ENCODE results near the gene LRCH1.

The LRCH1 gene

DNA sequence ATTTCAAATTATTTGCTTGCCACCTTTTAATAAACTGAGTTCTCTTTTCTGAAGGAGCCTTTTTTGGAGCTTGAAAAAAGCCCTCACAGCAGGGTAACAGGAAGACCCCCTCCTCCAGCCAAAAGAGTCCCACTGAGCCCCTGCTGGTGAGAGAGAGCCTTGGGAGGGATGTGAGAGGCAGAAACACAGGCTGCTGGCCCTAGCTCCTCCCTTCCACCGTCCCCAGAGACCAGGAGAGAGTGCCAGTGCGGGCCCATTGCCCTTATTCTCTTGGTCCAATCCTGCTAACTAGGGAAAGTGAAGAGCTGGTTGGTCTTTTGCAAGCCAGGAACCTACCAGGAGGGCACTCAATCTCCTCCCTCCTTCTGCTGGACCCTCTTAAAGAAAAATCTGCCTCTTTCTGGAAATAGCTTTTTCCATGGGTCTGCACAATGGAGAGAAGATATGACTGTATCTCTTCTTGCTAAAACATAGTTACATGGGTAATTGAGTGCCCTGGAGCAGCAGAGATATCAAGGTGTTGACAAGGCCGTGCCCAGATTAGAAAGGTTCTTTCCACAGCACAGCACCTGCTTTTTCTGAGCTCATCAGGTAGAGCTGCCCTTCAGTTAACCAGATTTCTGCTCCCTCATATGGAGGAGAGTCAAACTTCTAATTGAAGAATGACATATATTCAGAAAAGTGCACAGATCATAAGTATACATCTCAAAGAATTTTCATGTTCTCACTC lies 113.9 kb downstream of the LRCH1 start:
- no peaks in the 10 kb centered on the region for H3K9me3 ChIP-seq (ENCODE audit: control insufficient read depth, insufficient read depth, low read length)
- no peaks in the 10 kb centered on the region for H3K27me3 ChIP-seq (ENCODE audit: control insufficient read depth, insufficient read depth, low read length)
- peaks cover 28% of the 10 kb centered on the region for H3K4me1 ChIP-seq (ENCODE audit: control insufficient read depth, insufficient read depth, low read length)
- H3K36me3 ChIP-seq (ENCODE audit: control insufficient read depth, insufficient read depth, low read length): no peaks in the 10 kb centered on the region
- H3K4me3 ChIP-seq (ENCODE audit: low read depth, low read length): no peak overlapping the region
- no peak overlapping the region for H3K9ac ChIP-seq (ENCODE audit: low read depth, low read length)

DNA sequence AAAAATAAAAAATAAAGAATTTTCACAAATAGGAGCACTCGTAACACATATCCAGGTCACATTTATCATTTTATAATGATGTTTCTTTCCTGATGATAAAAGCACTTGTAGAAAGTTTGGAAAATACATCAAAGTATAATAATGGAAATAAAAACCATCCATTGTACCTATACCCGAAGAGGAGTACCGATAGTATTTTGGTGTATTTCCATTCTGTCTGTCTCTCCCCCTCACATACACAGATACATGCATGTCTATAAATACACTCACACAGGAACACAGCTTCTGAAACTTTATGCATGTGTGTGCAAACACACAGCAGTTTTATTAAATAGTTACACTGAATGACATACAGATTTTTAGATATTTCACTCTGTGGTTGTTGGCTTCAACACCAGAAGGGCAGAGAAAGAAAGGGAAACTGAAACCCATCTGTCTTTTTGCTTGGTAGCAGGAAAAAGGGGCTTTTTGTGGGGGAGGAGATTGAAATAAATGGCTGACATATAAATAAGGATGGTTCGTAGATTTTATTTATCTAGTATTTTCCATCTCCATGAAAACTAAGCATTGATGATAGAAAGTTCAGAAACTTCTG lies 114.8 kb downstream of the LRCH1 start:
- H3K4me3 ChIP-seq (ENCODE audit: low read depth, low read length): no peak overlapping the region
- peaks cover 23% of the 10 kb centered on the region for H3K4me1 ChIP-seq (ENCODE audit: control insufficient read depth, insufficient read depth, low read length)
- H3K9ac ChIP-seq (ENCODE audit: low read depth, low read length): no peak overlapping the region
- H3K9me3 ChIP-seq (ENCODE audit: control insufficient read depth, insufficient read depth, low read length): no peaks in the 10 kb centered on the region
- H3K27me3 ChIP-seq (ENCODE audit: control insufficient read depth, insufficient read depth, low read length): no peaks in the 10 kb centered on the region
- H3K36me3 ChIP-seq (ENCODE audit: control insufficient read depth, insufficient read depth, low read length): no peaks in the 10 kb centered on the region

DNA sequence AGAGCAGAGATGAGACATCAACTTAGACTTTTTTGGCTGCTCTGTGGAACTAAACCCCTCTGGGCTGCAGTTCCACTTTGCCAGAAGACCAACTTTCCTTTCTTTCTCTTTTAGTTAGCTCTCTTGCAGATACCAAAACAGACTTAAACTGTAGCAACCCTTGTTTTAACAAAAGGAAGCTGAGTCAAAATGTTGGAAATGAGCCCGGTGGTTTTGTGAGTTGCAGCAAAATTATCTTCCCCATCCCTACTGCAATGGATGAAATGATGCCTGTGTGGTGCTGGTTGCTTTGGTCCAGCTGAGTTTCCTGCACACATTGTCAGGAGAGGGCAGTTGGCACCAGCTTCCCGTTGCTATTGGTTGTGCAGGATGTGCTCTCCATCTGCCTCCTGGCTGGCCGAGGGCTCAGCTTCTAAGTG lies 115.3 kb downstream of the LRCH1 start:
- H3K36me3 ChIP-seq (ENCODE audit: control insufficient read depth, insufficient read depth, low read length): no peaks in the 10 kb centered on the region
- no peaks in the 10 kb centered on the region for H3K9me3 ChIP-seq (ENCODE audit: control insufficient read depth, insufficient read depth, low read length)
- H3K4me3 ChIP-seq (ENCODE audit: low read depth, low read length): no peak overlapping the region
- H3K9ac ChIP-seq (ENCODE audit: low read depth, low read length): no peak overlapping the region
- no peaks in the 10 kb centered on the region for H3K27me3 ChIP-seq (ENCODE audit: control insufficient read depth, insufficient read depth, low read length)
- peaks cover 22% of the 10 kb centered on the region for H3K4me1 ChIP-seq (ENCODE audit: control insufficient read depth, insufficient read depth, low read length)

DNA sequence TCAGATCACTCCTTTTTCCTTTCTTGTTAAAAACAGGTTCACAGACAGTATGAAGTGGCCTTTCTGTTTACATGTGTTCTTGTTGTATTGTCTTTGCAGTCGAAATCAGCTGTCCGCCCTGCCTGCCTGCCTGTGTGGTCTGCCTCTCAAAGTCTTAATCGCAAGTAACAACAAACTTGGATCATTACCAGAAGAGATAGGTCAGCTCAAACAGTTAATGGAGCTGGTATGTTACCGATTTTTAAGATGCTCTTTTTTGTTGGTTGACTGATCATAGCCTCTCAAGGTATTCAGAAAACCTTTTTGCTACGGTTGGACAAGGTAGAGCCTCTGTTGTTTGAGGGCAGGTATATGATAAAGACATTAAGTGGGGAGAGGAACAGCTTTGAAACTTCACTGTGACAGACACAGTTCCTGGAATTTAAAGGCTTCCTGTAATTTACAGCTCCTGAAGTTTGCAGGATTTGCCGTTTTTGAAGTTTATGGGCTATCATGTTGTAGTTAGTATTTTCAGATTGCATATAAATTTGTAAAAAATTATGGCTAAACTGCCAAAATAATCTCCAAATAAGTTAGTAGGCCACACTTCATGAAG lies 116.1 kb downstream of the LRCH1 start:
- peaks cover 20% of the 10 kb centered on the region for H3K4me1 ChIP-seq (ENCODE audit: control insufficient read depth, insufficient read depth, low read length)

DNA sequence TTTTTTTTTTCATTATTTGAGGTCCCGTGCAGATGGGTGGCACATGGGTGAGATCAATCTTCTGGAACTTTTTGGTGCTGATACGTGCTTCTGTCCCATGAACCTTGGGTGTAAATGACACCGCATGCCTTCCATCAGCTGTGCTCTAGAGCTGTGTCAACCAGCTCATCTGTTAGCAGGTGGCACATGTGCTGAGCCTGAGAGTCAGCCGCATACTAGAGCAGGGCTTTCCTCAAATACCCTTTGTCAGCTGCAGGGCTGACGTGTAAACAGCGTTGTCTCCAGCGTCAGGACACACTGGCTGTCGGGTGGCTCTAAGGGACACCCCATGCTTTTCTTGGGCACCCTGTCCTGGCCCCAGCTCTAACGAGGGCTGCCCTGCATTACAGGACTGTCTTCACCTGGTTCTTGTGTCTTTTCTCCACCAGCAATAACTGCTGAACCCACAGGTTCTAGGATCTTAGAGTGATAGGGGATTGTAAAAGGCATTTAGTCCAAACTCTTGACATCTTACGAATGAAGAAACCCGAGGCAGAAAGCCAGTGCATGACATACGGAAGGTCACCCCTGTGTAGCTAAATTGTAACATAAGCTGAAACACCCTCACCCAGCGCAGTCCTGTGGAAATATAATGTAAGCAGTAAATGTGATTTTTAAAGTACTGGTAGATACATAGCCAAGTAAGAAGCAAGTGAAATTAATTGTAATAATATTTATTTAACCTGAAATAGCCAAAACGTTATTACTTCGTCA lies 119.5 kb downstream of the LRCH1 start:
- Histone ChIP-seq H3K4me3 (ENCODE audit: low read depth, low read length) (no peak overlapping the region), H3K9me3 (ENCODE audit: control insufficient read depth, insufficient read depth, low read length) (no peaks in the 10 kb centered on the region), H3K36me3 (ENCODE audit: control insufficient read depth, insufficient read depth, low read length) (no peaks in the 10 kb centered on the region), H3K4me1 (ENCODE audit: control insufficient read depth, insufficient read depth, low read length) (no peaks in the 10 kb centered on the region), H3K9ac (ENCODE audit: low read depth, low read length) (no peak overlapping the region), H3K27me3 (ENCODE audit: control insufficient read depth, insufficient read depth, low read length) (no peaks in the 10 kb centered on the region)

More for the DNA sequence above, 116.1 kb downstream of the LRCH1 start:
- Histone ChIP-seq H3K9ac (ENCODE audit: low read depth, low read length) (no peak overlapping the region), H3K4me3 (ENCODE audit: low read depth, low read length) (no peak overlapping the region), H3K9me3 (ENCODE audit: control insufficient read depth, insufficient read depth, low read length) (no peaks in the 10 kb centered on the region), H3K27me3 (ENCODE audit: control insufficient read depth, insufficient read depth, low read length) (no peaks in the 10 kb centered on the region), H3K36me3 (ENCODE audit: control insufficient read depth, insufficient read depth, low read length) (no peaks in the 10 kb centered on the region)

DNA sequence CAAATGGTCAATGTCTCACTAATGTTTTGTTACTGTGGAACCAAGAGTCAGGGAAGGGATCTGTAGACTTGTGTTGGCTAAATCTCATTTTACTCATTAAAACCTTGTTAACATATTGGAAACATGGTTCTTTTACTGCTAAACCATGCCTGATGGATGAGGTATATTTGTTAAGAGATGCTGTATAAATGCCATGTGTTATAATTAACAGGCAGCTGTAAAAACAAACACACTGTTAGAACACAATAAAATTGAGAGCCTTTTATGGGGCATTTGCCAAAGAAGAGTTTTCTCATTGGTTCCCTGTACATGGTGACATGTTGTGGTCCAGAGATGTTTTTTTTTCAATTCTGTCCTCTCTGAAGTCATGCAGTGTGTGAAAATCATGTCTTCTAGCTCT lies 122.0 kb downstream of the LRCH1 start:
- H3K27me3 ChIP-seq (ENCODE audit: control insufficient read depth, insufficient read depth, low read length): no peaks in the 10 kb centered on the region
- no peaks in the 10 kb centered on the region for H3K36me3 ChIP-seq (ENCODE audit: control insufficient read depth, insufficient read depth, low read length)
- no peak overlapping the region for H3K9ac ChIP-seq (ENCODE audit: low read depth, low read length)
- H3K4me3 ChIP-seq (ENCODE audit: low read depth, low read length): no peak overlapping the region
- H3K4me1 ChIP-seq (ENCODE audit: control insufficient read depth, insufficient read depth, low read length): no peaks in the 10 kb centered on the region
- no peaks in the 10 kb centered on the region for H3K9me3 ChIP-seq (ENCODE audit: control insufficient read depth, insufficient read depth, low read length)

DNA sequence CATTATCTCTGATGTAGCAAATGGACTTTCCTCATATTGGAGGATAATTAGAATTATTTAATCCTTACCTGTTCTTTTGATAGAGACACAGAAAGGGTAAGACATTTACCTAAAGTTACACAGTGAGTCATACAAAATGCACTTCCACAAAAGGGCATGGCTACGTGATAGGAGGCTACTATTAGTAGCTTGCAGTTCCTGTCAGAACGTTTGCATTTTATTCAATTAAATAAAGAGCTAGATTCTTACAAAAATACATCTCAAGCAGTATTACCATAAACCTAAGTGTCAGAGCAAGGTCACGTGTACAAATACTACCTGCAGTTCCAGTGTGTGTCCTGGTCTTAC lies 123.4 kb downstream of the LRCH1 start:
- no peaks in the 10 kb centered on the region for H3K9me3 ChIP-seq (ENCODE audit: control insufficient read depth, insufficient read depth, low read length)
- no peaks in the 10 kb centered on the region for H3K4me1 ChIP-seq (ENCODE audit: control insufficient read depth, insufficient read depth, low read length)
- no peaks in the 10 kb centered on the region for H3K36me3 ChIP-seq (ENCODE audit: control insufficient read depth, insufficient read depth, low read length)
- H3K4me3 ChIP-seq (ENCODE audit: low read depth, low read length): no peak overlapping the region
- H3K9ac ChIP-seq (ENCODE audit: low read depth, low read length): no peak overlapping the region
- H3K27me3 ChIP-seq (ENCODE audit: control insufficient read depth, insufficient read depth, low read length): no peaks in the 10 kb centered on the region

DNA sequence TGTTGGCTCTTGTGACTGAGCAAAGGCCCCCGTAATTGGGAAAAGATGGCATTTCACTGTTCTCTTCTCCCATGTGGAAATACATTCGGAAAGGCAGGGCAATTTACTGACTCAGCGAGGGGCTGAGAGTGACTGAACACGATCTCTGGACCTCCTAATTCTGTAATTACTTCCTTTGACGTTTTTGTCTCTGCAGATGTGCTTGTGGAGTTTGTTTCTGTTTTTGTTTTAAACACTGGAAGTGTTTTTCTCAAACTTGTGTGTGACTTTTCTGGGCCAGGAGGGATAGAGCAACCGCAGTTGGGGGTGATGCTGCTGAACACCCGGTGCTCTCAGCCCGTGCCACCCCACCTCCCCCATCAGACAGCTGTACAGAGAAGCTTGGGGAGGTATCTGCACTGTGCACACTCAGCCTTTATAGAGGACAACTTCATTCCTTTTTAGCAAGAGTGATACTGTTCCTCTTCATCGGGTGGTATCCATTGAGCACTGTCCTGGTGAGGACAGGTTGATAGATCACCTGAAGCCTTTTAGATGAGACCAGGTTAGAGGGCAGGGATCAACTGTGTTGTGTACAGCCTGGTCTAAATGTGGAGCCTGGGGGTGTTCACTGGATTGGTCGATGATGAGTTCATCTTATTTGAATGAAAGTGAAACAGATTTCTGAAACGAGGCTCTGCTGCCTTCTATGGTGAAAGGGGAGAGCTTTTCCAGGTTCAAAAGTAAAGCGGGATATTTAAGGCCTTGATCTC lies 126.6 kb downstream of the LRCH1 start:
- Histone ChIP-seq H3K4me1 (ENCODE audit: control insufficient read depth, insufficient read depth, low read length) (no peaks in the 10 kb centered on the region), H3K36me3 (ENCODE audit: control insufficient read depth, insufficient read depth, low read length) (no peaks in the 10 kb centered on the region), H3K9me3 (ENCODE audit: control insufficient read depth, insufficient read depth, low read length) (no peaks in the 10 kb centered on the region), H3K27me3 (ENCODE audit: control insufficient read depth, insufficient read depth, low read length) (no peaks in the 10 kb centered on the region), H3K9ac (ENCODE audit: low read depth, low read length) (no peak overlapping the region), H3K4me3 (ENCODE audit: low read depth, low read length) (no peak overlapping the region)

DNA sequence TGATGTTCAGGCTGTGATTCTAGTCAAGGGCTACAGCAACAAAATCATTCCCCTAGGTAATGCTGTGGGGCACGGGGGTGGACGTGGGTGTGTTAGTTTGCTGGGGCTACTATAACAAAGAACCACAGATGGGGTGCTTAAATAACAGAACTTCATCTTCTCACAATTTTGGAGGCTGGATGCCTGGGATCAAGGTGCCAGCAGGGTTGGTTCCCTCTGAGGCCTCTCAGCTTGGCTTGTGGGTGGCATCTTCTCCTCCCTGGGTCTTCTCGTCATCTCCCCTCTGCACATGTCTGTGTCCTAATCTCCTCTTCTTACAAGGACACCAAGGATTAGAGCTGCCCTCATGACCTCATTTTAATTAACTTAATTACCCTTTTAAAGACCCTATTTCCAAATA lies 129.0 kb downstream of the LRCH1 start:
- Histone ChIP-seq H3K4me1 (ENCODE audit: control insufficient read depth, insufficient read depth, low read length) (peaks cover 3% of the 10 kb centered on the region), H3K9ac (ENCODE audit: low read depth, low read length) (no peak overlapping the region), H3K9me3 (ENCODE audit: control insufficient read depth, insufficient read depth, low read length) (no peaks in the 10 kb centered on the region), H3K27me3 (ENCODE audit: control insufficient read depth, insufficient read depth, low read length) (no peaks in the 10 kb centered on the region), H3K4me3 (ENCODE audit: low read depth, low read length) (no peak overlapping the region), H3K36me3 (ENCODE audit: control insufficient read depth, insufficient read depth, low read length) (no peaks in the 10 kb centered on the region)

DNA sequence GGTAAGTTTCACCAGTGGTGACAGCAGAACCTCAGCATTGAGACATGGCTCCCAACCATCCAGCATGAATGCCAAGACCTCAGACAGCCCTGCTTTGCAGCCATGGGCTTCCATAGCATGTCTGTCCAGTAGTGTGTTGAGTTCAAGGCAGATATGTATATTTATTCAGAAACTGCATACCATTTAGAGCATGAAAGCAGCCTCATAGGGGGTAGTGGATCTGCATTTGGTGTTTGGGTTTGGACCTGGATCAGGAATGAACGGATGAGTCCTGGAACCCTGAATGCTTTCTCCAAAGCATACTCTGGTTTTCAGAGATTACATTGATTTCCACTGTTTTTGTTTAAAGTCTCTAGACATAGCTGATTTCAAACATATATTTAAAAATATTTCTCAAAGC lies 129.7 kb downstream of the LRCH1 start:
- no peak overlapping the region for H3K4me3 ChIP-seq (ENCODE audit: low read depth, low read length)
- H3K9me3 ChIP-seq (ENCODE audit: control insufficient read depth, insufficient read depth, low read length): no peaks in the 10 kb centered on the region
- H3K36me3 ChIP-seq (ENCODE audit: control insufficient read depth, insufficient read depth, low read length): no peaks in the 10 kb centered on the region
- H3K27me3 ChIP-seq (ENCODE audit: control insufficient read depth, insufficient read depth, low read length): no peaks in the 10 kb centered on the region
- no peak overlapping the region for H3K9ac ChIP-seq (ENCODE audit: low read depth, low read length)
- peaks cover 8% of the 10 kb centered on the region for H3K4me1 ChIP-seq (ENCODE audit: control insufficient read depth, insufficient read depth, low read length)

DNA sequence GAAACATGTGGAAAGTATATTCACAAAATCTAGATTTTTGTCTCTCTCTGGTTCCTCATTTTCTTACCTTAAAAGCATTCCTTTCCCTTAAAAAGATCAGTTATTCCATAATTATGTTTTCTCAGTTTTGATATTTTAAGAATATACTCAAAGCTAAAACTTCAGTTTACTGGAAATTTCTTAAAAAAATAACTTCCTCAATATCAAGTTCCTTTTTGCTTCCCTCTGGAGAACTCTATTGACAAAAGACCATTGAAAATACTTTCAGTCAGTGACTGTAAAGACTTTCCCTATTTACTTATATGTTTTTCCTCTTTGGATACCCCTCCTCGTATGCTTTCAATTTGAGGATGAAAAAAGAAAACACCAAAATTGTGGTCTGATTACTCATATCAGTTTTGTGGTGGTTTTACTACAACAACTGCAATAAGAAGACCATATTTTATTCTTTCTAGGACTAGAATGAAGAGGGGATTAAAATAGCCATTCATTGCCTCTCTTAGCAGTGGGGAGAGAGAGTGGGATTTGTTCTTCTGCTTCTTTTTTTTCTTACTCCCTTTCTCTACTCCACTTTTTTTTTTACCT lies 130.8 kb downstream of the LRCH1 start:
- Histone ChIP-seq H3K9ac (ENCODE audit: low read depth, low read length) (no peak overlapping the region), H3K4me1 (ENCODE audit: control insufficient read depth, insufficient read depth, low read length) (peaks cover 13% of the 10 kb centered on the region), H3K9me3 (ENCODE audit: control insufficient read depth, insufficient read depth, low read length) (no peaks in the 10 kb centered on the region), H3K4me3 (ENCODE audit: low read depth, low read length) (no peak overlapping the region), H3K27me3 (ENCODE audit: control insufficient read depth, insufficient read depth, low read length) (no peaks in the 10 kb centered on the region), H3K36me3 (ENCODE audit: control insufficient read depth, insufficient read depth, low read length) (no peaks in the 10 kb centered on the region)

All from iPS-15b (cell line).